ENCODE data around the gene CKMT2.
A peak's percentile ranks its signal among the peaks of the same experiment; 100 is the strongest.

Gene CKMT2

GRCh38 chr5:81233080-81233634 lies at the start of gene CKMT2:
Gene CKMT2 (plus strand): TSS chr5:81233322. CDS start chr5:81251133, 17,811 bp downstream.
- no peak for DNase-seq

- no peak for DNase-seq
Measured at GRCh38 chr5:81183811-81184748, 49.0 kb upstream of the CKMT2 start.

- DNase-seq, result no peak
Measured at GRCh38 chr5:81184749-81185110, 48.4 kb upstream of the CKMT2 start.

- DNase-seq, result no peak
Measured at GRCh38 chr5:81187885-81188284, 45.2 kb upstream of the CKMT2 start.

- no peak for DNase-seq
Measured at GRCh38 chr5:81188962-81189361, 44.2 kb upstream of the CKMT2 start.

GRCh38 chr5:81189875-81190498 lies 43.1 kb upstream of the CKMT2 start:
- no peak for DNase-seq

GRCh38 chr5:81191726-81192372 lies 41.3 kb upstream of the CKMT2 start:
- DNase-seq, result no peak

GRCh38 chr5:81192373-81192750 lies 40.8 kb upstream of the CKMT2 start:
- DNase-seq, result no peak

- peak; percentile 66 to 70 for DNase-seq
Measured at GRCh38 chr5:81194633-81195334, 38.3 kb upstream of the CKMT2 start.

- DNase-seq, result no peak
Measured at GRCh38 chr5:81195335-81195929, 37.7 kb upstream of the CKMT2 start.

- DNase-seq, result no peak
Measured at GRCh38 chr5:81202655-81203054, 30.5 kb upstream of the CKMT2 start.

- DNase-seq, result no peak
Measured at GRCh38 chr5:81203729-81204128, 29.4 kb upstream of the CKMT2 start.

- DNase-seq, result no peak
Measured at GRCh38 chr5:81204205-81204604, 28.9 kb upstream of the CKMT2 start.

GRCh38 chr5:81205058-81205457 lies 28.1 kb upstream of the CKMT2 start:
- no peak for DNase-seq

GRCh38 chr5:81207009-81207408 lies 26.1 kb upstream of the CKMT2 start:
- DNase-seq, result peak in 1 of 2 experiments; percentile 4

- no peak for DNase-seq
Measured at GRCh38 chr5:81208904-81209303, 24.2 kb upstream of the CKMT2 start.

GRCh38 chr5:81209386-81209785 lies 23.7 kb upstream of the CKMT2 start:
- DNase-seq, result no peak

GRCh38 chr5:81209869-81210493 lies 23.1 kb upstream of the CKMT2 start:
- no peak for DNase-seq

GRCh38 chr5:81212211-81212751 lies 20.8 kb upstream of the CKMT2 start:
- DNase-seq, result no peak

- no peak for DNase-seq
Measured at GRCh38 chr5:81213070-81213469, 20.1 kb upstream of the CKMT2 start.

GRCh38 chr5:81214848-81215247 lies 18.3 kb upstream of the CKMT2 start:
- no peak for DNase-seq

GRCh38 chr5:81216152-81216551 lies 17.0 kb upstream of the CKMT2 start:
- no peak for DNase-seq

Measured in AML-193 (cell line).